H9 (cell line): ENCODE measurements around the gene SLC7A9. TPM values are rescaled to one million over a fixed set of nuclear protein-coding genes. Genes with fewer than 3 reads are reported as not detected.

Experiments used
- DNase-seq: peaks from one replicate; pipeline ENCODE4 v3.0.0-alpha.2; 2017
- H2AFZ ChIP-seq: one replicate; pipeline ENCODE4 v1.6.1; 2013; ENCODE audit warnings: mild to moderate bottlenecking, low read length, control low read depth, moderate library complexity
- H2AK5ac ChIP-seq: 2 replicates; pipeline ENCODE4 v1.6.1; 2013; ENCODE audit warnings: low read length, control low read depth, mixed read lengths; ENCODE audit not compliant: insufficient read length
- H2BK120ac ChIP-seq: one replicate; pipeline ENCODE4 v1.6.1; 2013; ENCODE audit warnings: low read depth, mild to moderate bottlenecking, low read length, control low read depth, inconsistent platforms; ENCODE audit not compliant: poor library complexity, severe bottlenecking
- H2BK12ac ChIP-seq: 2 replicates; pipeline ENCODE4 v1.6.1; 2013; ENCODE audit warnings: low read length, control low read depth, mixed read lengths, low read depth; ENCODE audit not compliant: insufficient read length
- H2BK15ac ChIP-seq: 2 replicates; pipeline ENCODE4 v1.6.1; 2013; ENCODE audit warnings: low read depth, low read length, control low read depth
- H2BK20ac ChIP-seq: one replicate; pipeline ENCODE4 v1.6.1; 2013; ENCODE audit warnings: low read depth, mild to moderate bottlenecking, low read length, control low read depth, inconsistent platforms; ENCODE audit not compliant: poor library complexity, severe bottlenecking
- H2BK5ac ChIP-seq: 2 replicates; pipeline ENCODE4 v1.6.1; 2013; ENCODE audit warnings: low read length, control low read depth, mixed read lengths; ENCODE audit not compliant: insufficient read length
- H3K14ac ChIP-seq: 2 replicates; pipeline ENCODE4 v1.6.1; 2013; ENCODE audit warnings: low read length, control low read depth; ENCODE audit not compliant: insufficient read depth
- H3K18ac ChIP-seq: 2 replicates; pipeline ENCODE4 v1.6.1; 2013; ENCODE audit warnings: low read depth, mild to moderate bottlenecking, mixed read lengths, low read length, control low read depth; ENCODE audit not compliant: insufficient read length
- H3K23ac ChIP-seq: 2 replicates; pipeline ENCODE4 v1.6.1; 2013; ENCODE audit warnings: low read length, control low read depth, mixed read lengths, low read depth; ENCODE audit not compliant: insufficient read length
- H3K23me2 ChIP-seq: 2 replicates; pipeline ENCODE4 v1.6.1; 2013; ENCODE audit warnings: low read depth, mild to moderate bottlenecking, mixed read lengths, low read length, control low read depth; ENCODE audit not compliant: insufficient read length, poor library complexity, severe bottlenecking
- H3K27ac ChIP-seq: 2 replicates; pipeline ENCODE4 v1.5.1; 2013; ENCODE audit warnings: low read length, control low read depth, mixed read lengths, low read depth; ENCODE audit not compliant: insufficient read length
- H3K27me3 ChIP-seq: 2 replicates; pipeline ENCODE4 v1.6.1; 2013; ENCODE audit warnings: low read length, control low read depth, inconsistent platforms; ENCODE audit not compliant: insufficient read depth
- H3K4ac ChIP-seq: 2 replicates; pipeline ENCODE4 v1.6.1; 2013; ENCODE audit warnings: low read depth, mild to moderate bottlenecking, control low read depth, inconsistent platforms, low read length, moderate library complexity
- H3K4me1 ChIP-seq: 2 replicates; pipeline ENCODE4 v1.6.1; 2013; ENCODE audit warnings: low read length, control low read depth, inconsistent platforms; ENCODE audit not compliant: insufficient read depth
- H3K4me2 ChIP-seq: 2 replicates; pipeline ENCODE4 v1.6.1; 2013; ENCODE audit warnings: low read length, control low read depth, mixed read lengths; ENCODE audit not compliant: insufficient read length, insufficient read depth
- H3K56ac ChIP-seq: 2 replicates; pipeline ENCODE4 v1.6.1; 2013; ENCODE audit warnings: low read depth, mild to moderate bottlenecking, mixed read lengths, low read length, control low read depth; ENCODE audit not compliant: insufficient read length
- H3K79me1 ChIP-seq: 2 replicates; pipeline ENCODE4 v1.6.1; 2013; ENCODE audit warnings: low read depth, mild to moderate bottlenecking, moderate library complexity, low read length, control low read depth, inconsistent platforms; ENCODE audit not compliant: insufficient read depth, poor library complexity, severe bottlenecking
- H3K79me2 ChIP-seq: 2 replicates; pipeline ENCODE4 v1.6.1; 2013; ENCODE audit warnings: low read length, control low read depth, inconsistent platforms; ENCODE audit not compliant: insufficient read depth
- H3K9ac ChIP-seq: 2 replicates; pipeline ENCODE4 v1.6.1; 2013; ENCODE audit warnings: low read length, control low read depth, mixed read lengths; ENCODE audit not compliant: insufficient read length; ENCODE audit errors: extremely low read depth
- H3K9me3 ChIP-seq: one replicate; pipeline ENCODE4 v1.6.1; 2013; ENCODE audit warnings: low read depth, low read length, inconsistent platforms; ENCODE audit not compliant: control insufficient read depth
- H3T11ph ChIP-seq: one replicate; pipeline ENCODE4 v1.6.1; 2013; ENCODE audit warnings: mild to moderate bottlenecking, low read length, control low read depth, inconsistent platforms
- H4K20me1 ChIP-seq: one replicate; pipeline ENCODE4 v1.6.1; 2013; ENCODE audit not compliant: control insufficient read depth, insufficient read length, insufficient read depth
- H4K5ac ChIP-seq: 2 replicates; pipeline ENCODE4 v1.6.1; 2013; ENCODE audit warnings: low read depth, mild to moderate bottlenecking, mixed read lengths, low read length, control low read depth; ENCODE audit not compliant: insufficient read length
- H4K8ac ChIP-seq: replicated peaks from 2 replicates; pipeline ENCODE4 v1.6.1; 2013; ENCODE audit warnings: low read length, control low read depth, mixed read lengths, low read depth; ENCODE audit not compliant: insufficient read length
- H4K91ac ChIP-seq: 2 replicates; pipeline ENCODE4 v1.6.1; 2013; ENCODE audit warnings: low read depth, mild to moderate bottlenecking, moderate library complexity, mixed read lengths, low read length, control low read depth; ENCODE audit not compliant: insufficient read length
- H3K27ac Mint-ChIP-seq, 3 experiments: 2 replicates in 2 of 3; 3 replicates in 1 of 3; pipeline ENCODE4 v1.8.0; 2020 to 2021; ENCODE audit warnings: mixed read lengths in 3 of 3, mild to moderate bottlenecking in 1 of 3, moderate library complexity in 1 of 3
- H3K27me3 Mint-ChIP-seq: 2 replicates; pipeline ENCODE4 v1.8.0; 2021; ENCODE audit warnings: low read depth, mild to moderate bottlenecking, moderate library complexity, mixed read lengths
- H3K36me3 Mint-ChIP-seq, 3 experiments: 2 replicates in 2 of 3; 3 replicates in 1 of 3; pipeline ENCODE4 v1.8.0; 2020 to 2021; ENCODE audit warnings: low read depth in 3 of 3, mixed read lengths in 3 of 3; ENCODE audit not compliant: insufficient read depth in 1 of 3
- H3K4me1 Mint-ChIP-seq, 2 experiments: 2 replicates each; pipeline ENCODE4 v1.8.0; 2020; ENCODE audit warnings: mixed read lengths in 2 of 2
- H3K4me3 Mint-ChIP-seq, 2 experiments: 2 replicates in 1 of 2; 3 replicates in 1 of 2; pipeline ENCODE4 v1.8.0; 2020 to 2021; ENCODE audit warnings: mild to moderate bottlenecking in 2 of 2, mixed read lengths in 2 of 2, moderate library complexity in 1 of 2
- H3K9me3 Mint-ChIP-seq, 2 experiments: 2 replicates in 1 of 2; 3 replicates in 1 of 2; pipeline ENCODE4 v1.8.0; 2020; ENCODE audit warnings: mild to moderate bottlenecking in 2 of 2, mixed read lengths in 2 of 2, moderate library complexity in 1 of 2
- CTCF ChIP-seq: fragments of 200-600 bp; sonication (generic); conservative IDR thresholded peaks from 3 replicates; pipeline ENCODE4 v1.8.0; 2021; ENCODE audit warnings: antibody characterized with exemption, mild to moderate bottlenecking
- WGBS: extraction: QIAGEN DNeasy Blood & Tissue Kit; methylation state at CpG from one replicate; pipeline ENCODE4 v1.1.7; 2013; ENCODE audit warnings: missing lambda C conversion rate, low lambda C conversion rate, mixed read lengths; ENCODE audit not compliant: insufficient read length; ENCODE audit errors: extremely low coverage; 5-methylcytosine and 5-hydroxymethylcytosine counted together
- total RNA-seq: library from RNA; stranded (reverse); gene quantifications from 2 replicates; pipeline ENCODE4 v1.2.1, GENCODE V29; 2021

Gene SLC7A9
- total RNA-seq, 1 experiment from 2014 or later = not detected

GRCh38 chr19:32877323-32877912 lies 7.9 kb upstream of the SLC7A9 start:
- Histone ChIP-seq H2BK15ac (no peak overlapping the region), H4K8ac (no peak overlapping the region), H3K18ac (no peak overlapping the region), H4K20me1 (no peaks in the 10 kb centered on the region), H3K4me1 (no peaks in the 10 kb centered on the region), H4K5ac (no peak overlapping the region), H3K14ac (no peak overlapping the region), H2BK120ac (no peak overlapping the region), H3K56ac (no peak overlapping the region), H3K9ac (no peak overlapping the region), H2AK5ac (no peak overlapping the region), H2BK5ac (no peak overlapping the region), H3K9me3 (no peaks in the 10 kb centered on the region), H4K91ac (no peak overlapping the region), H3K23ac (no peak overlapping the region), H3K79me2 (no peaks in the 10 kb centered on the region), H2AFZ (no peak overlapping the region), H3K27ac (no peak overlapping the region), H3K27me3 (no peaks in the 10 kb centered on the region), H3K4ac (no peak overlapping the region), H2BK12ac (no peak overlapping the region), H3T11ph (no peak overlapping the region), H2BK20ac (no peak overlapping the region), H3K79me1 (no peaks in the 10 kb centered on the region), H3K4me2 (no peak overlapping the region), H3K23me2 (no peaks in the 10 kb centered on the region)
- H3K9me3 Mint-ChIP-seq = no peaks in the 10 kb centered on the region
- H3K27me3 Mint-ChIP-seq = no peaks in the 10 kb centered on the region
- no peak for TF ChIP-seq CTCF
- no CpG with 5 or more reads among the region's 9 CpGs for WGBS
- H3K4me3 Mint-ChIP-seq = no peak overlapping the region
- peaks cover 26 to 28% of the 10 kb centered on the region in 2 experiments for H3K4me1 Mint-ChIP-seq
- no peak for DNase-seq
- no peak overlapping the region for H3K27ac Mint-ChIP-seq
- H3K36me3 Mint-ChIP-seq = peaks cover 0 to 9% (median 2%) of the 10 kb centered on the region in 3 experiments; a peak in 2 of 7 replicates
